Fibroblast of mammary gland (primary cell): ENCODE results near the gene PLA2G4A.

ENCODE experiments used
- DNase-seq: peaks from one replicate; pipeline ENCODE4 v3.0.0-alpha.2; 2010; ENCODE audit warnings: low read depth
- H3K4me3 ChIP-seq: 2 replicates; pipeline ENCODE4 v1.5.1; 2011; ENCODE audit warnings: low read depth, mild to moderate bottlenecking, low read length, moderate library complexity; ENCODE audit not compliant: control insufficient read depth
- CTCF ChIP-seq: conservative IDR thresholded peaks from 2 replicates; pipeline ENCODE4 v1.5.1; 2011; ENCODE audit warnings: low read depth, low read length, inconsistent platforms; ENCODE audit not compliant: control insufficient read depth, insufficient read depth

PLA2G4A gene

GRCh38 chr1:186996816-186997215, 168.1 kb downstream of the PLA2G4A start:
- no peak for TF ChIP-seq CTCF
- no peak for DNase-seq
- no peak overlapping the region for H3K4me3 ChIP-seq

- TF ChIP-seq CTCF: no peak
- no peak for DNase-seq
- no peak overlapping the region for H3K4me3 ChIP-seq
Observed at GRCh38 chr1:186997877-186998276, 169.1 kb downstream of the PLA2G4A start.

GRCh38 chr1:186999506-186999905, 170.8 kb downstream of the PLA2G4A start:
- H3K4me3 ChIP-seq: no peak overlapping the region
- no peak for DNase-seq
- no peak for TF ChIP-seq CTCF

GRCh38 chr1:187001198-187001889, 172.6 kb downstream of the PLA2G4A start:
- DNase-seq: peak; percentile 92
- TF ChIP-seq CTCF: no peak
- H3K4me3 ChIP-seq: no peak overlapping the region

GRCh38 chr1:187003353-187003752, 174.6 kb downstream of the PLA2G4A start:
- H3K4me3 ChIP-seq: no peak overlapping the region
- DNase-seq: no peak
- no peak for TF ChIP-seq CTCF

- H3K4me3 ChIP-seq: no peak overlapping the region
- TF ChIP-seq CTCF: no peak
- DNase-seq: no peak
Observed at GRCh38 chr1:187006896-187007295, 178.1 kb downstream of the PLA2G4A start.

GRCh38 chr1:187009320-187009719, 180.6 kb downstream of the PLA2G4A start:
- DNase-seq: no peak
- no peak for TF ChIP-seq CTCF
- no peak overlapping the region for H3K4me3 ChIP-seq
